ENCODE results near the gene USP32. TPM values are rescaled to one million over a fixed set of nuclear protein-coding genes. Genes with fewer than 3 reads are reported as not detected.
"Not testable (repeated sequence)": the region's sequence is repeated elsewhere in the genome, so short reads cannot be mapped to it uniquely, and the experiment has no call there.

USP32 gene
- total RNA-seq, 1 experiment from 2014 or later = 73.5 TPM

- H4K5ac ChIP-seq (ENCODE audit: insufficient read length, low read depth, low read length) = no peak overlapping the region
- no peak overlapping the region for H2BK12ac ChIP-seq (ENCODE audit: insufficient read length, low read depth, low read length)
- no peak overlapping the region for H3K4ac ChIP-seq (ENCODE audit: low read depth, low read length)
- no peak overlapping the region for H3K14ac ChIP-seq (ENCODE audit: insufficient read depth, low read length)
- H3T11ph ChIP-seq (ENCODE audit: low read length) = no peak overlapping the region
- H3K79me2 ChIP-seq (ENCODE audit: insufficient read depth, low read length) = peaks cover 3% of the 10 kb centered on the region; the same call in 1 of the 2 replicates
- no peak for TF ChIP-seq CTCF (conservative IDR thresholded peaks at IDR 0.05)
- H3K23ac ChIP-seq (ENCODE audit: insufficient read length, low read depth, low read length) = no peak overlapping the region
- no peak overlapping the region for H2AK5ac ChIP-seq (ENCODE audit: insufficient read length, low read length)
- no peaks in the 10 kb centered on the region for H3K23me2 ChIP-seq (ENCODE audit: insufficient read length, low read depth, low read length, poor library complexity, severe bottlenecking)
- Mint-ChIP-seq H3K27me3 (ENCODE audit: low read depth) (no peaks in the 10 kb centered on the region), H3K27ac (peak overlapping the region in 2 of 3 experiments; percentile 6 to 74; a peak in 2 of 7 replicates), H3K9me3 (no peaks in the 10 kb centered on the region), H3K4me1 (peaks cover 0 to 5% of the 10 kb centered on the region in 2 experiments; a peak in 3 of 4 replicates), H3K36me3 (ENCODE audit: insufficient read depth in 1 of 3, low read depth in 3 of 3) (peaks cover 28 to 47% (median 39%) of the 10 kb centered on the region in 3 experiments), H3K4me3 (no peak overlapping the region)
- no peak overlapping the region for H2BK120ac ChIP-seq (ENCODE audit: low read depth, low read length, poor library complexity, severe bottlenecking)
- H3K27me3 ChIP-seq (ENCODE audit: insufficient read depth, low read length) = no peaks in the 10 kb centered on the region
- H2BK15ac ChIP-seq (ENCODE audit: low read depth, low read length) = no peak overlapping the region
- H4K8ac ChIP-seq (replicated peaks; ENCODE audit: insufficient read length, low read depth, low read length) = no peak overlapping the region
- DNase-seq = no peak
- H3K9ac ChIP-seq (ENCODE audit: extremely low read depth, insufficient read length, low read length) = no peak overlapping the region
- no peaks in the 10 kb centered on the region for H4K20me1 ChIP-seq (ENCODE audit: control insufficient read depth, insufficient read depth, insufficient read length)
- no peak overlapping the region for H2BK5ac ChIP-seq (ENCODE audit: insufficient read length, low read length)
- H3K4me1 ChIP-seq (ENCODE audit: insufficient read depth, low read length) = no peaks in the 10 kb centered on the region
- H2AFZ ChIP-seq (ENCODE audit: low read length) = no peak overlapping the region
- H3K27ac ChIP-seq (ENCODE audit: insufficient read length, low read depth, low read length) = no peak overlapping the region
- H3K18ac ChIP-seq (ENCODE audit: insufficient read length, low read depth, low read length) = no peak overlapping the region
- H3K4me2 ChIP-seq (ENCODE audit: insufficient read depth, insufficient read length, low read length) = no peak overlapping the region
- no peak overlapping the region for H3K56ac ChIP-seq (ENCODE audit: insufficient read length, low read depth, low read length)
- no peaks in the 10 kb centered on the region for H3K9me3 ChIP-seq (ENCODE audit: control insufficient read depth, low read depth, low read length)
- no CpG with 5 or more reads among the region's 3 CpGs for WGBS (ENCODE audit: extremely low coverage, insufficient read length, low lambda C conversion rate)
- no peak overlapping the region for H2BK20ac ChIP-seq (ENCODE audit: low read depth, low read length, poor library complexity, severe bottlenecking)
- no peak overlapping the region for H4K91ac ChIP-seq (ENCODE audit: insufficient read length, low read depth, low read length)
- H3K79me1 ChIP-seq (ENCODE audit: insufficient read depth, low read depth, low read length, poor library complexity, severe bottlenecking) = peaks cover 10% of the 10 kb centered on the region
Observed at GRCh38 chr17:60345233-60345632, 46.7 kb downstream of the USP32 start.

- not testable (repeated sequence) for H2BK120ac ChIP-seq (ENCODE audit: low read depth, low read length, poor library complexity, severe bottlenecking); H3K23ac ChIP-seq (ENCODE audit: insufficient read length, low read depth, low read length); H2BK12ac ChIP-seq (ENCODE audit: insufficient read length, low read depth, low read length); H3K9me3 Mint-ChIP-seq; H3K9ac ChIP-seq (ENCODE audit: extremely low read depth, insufficient read length, low read length); H3K27ac ChIP-seq (ENCODE audit: insufficient read length, low read depth, low read length); H3K27me3 Mint-ChIP-seq (ENCODE audit: low read depth); H2BK5ac ChIP-seq (ENCODE audit: insufficient read length, low read length); H3K4me3 Mint-ChIP-seq; H3K79me1 ChIP-seq (ENCODE audit: insufficient read depth, low read depth, low read length, poor library complexity, severe bottlenecking); H4K20me1 ChIP-seq (ENCODE audit: control insufficient read depth, insufficient read depth, insufficient read length); H2AFZ ChIP-seq (ENCODE audit: low read length); DNase-seq; H2BK20ac ChIP-seq (ENCODE audit: low read depth, low read length, poor library complexity, severe bottlenecking); H4K8ac ChIP-seq (replicated peaks; ENCODE audit: insufficient read length, low read depth, low read length); H3K14ac ChIP-seq (ENCODE audit: insufficient read depth, low read length); H3K27me3 ChIP-seq (ENCODE audit: insufficient read depth, low read length); H3K4me2 ChIP-seq (ENCODE audit: insufficient read depth, insufficient read length, low read length); H4K5ac ChIP-seq (ENCODE audit: insufficient read length, low read depth, low read length); H3K4me1 ChIP-seq (ENCODE audit: insufficient read depth, low read length); H2BK15ac ChIP-seq (ENCODE audit: low read depth, low read length); H3K18ac ChIP-seq (ENCODE audit: insufficient read length, low read depth, low read length); H3K4me1 Mint-ChIP-seq; H2AK5ac ChIP-seq (ENCODE audit: insufficient read length, low read length); H3K56ac ChIP-seq (ENCODE audit: insufficient read length, low read depth, low read length); H3K4ac ChIP-seq (ENCODE audit: low read depth, low read length); H3T11ph ChIP-seq (ENCODE audit: low read length); H3K9me3 ChIP-seq (ENCODE audit: control insufficient read depth, low read depth, low read length); H3K23me2 ChIP-seq (ENCODE audit: insufficient read length, low read depth, low read length, poor library complexity, severe bottlenecking); H3K79me2 ChIP-seq (ENCODE audit: insufficient read depth, low read length); H4K91ac ChIP-seq (ENCODE audit: insufficient read length, low read depth, low read length)
- Mint-ChIP-seq H3K36me3 (ENCODE audit: insufficient read depth in 1 of 3, low read depth in 3 of 3) (peaks cover 31 to 59% (median 43%) of the 10 kb centered on the region in 3 experiments), H3K27ac (peak overlapping the region in 2 of 3 experiments; percentile 40 to 90; a peak in 3 of 7 replicates)
- no CpG with 5 or more reads among the region's 7 CpGs for WGBS (ENCODE audit: extremely low coverage, insufficient read length, low lambda C conversion rate)
Observed at GRCh38 chr17:60342492-60342891, 49.4 kb downstream of the USP32 start.
